HEK293T (cell line): ENCODE results near the gene FXYD4.

Experiments used
- FOXA1 ChIP-seq: fragments of 450-650 bp; IDR thresholded peaks from 2 replicates; pipeline ENCODE4 v1.6.1; 2016; ENCODE audit warnings: mild to moderate bottlenecking
- FOXK2 ChIP-seq: fragments of 450-650 bp; IDR thresholded peaks from 2 replicates; pipeline ENCODE4 v1.6.1; 2016; ENCODE audit warnings: mild to moderate bottlenecking
- L3MBTL2 ChIP-seq: fragments of 450-650 bp; conservative IDR thresholded peaks from 2 replicates; pipeline ENCODE4 v1.6.1; 2016; ENCODE audit warnings: mild to moderate bottlenecking
- SUZ12 ChIP-seq: fragments of 450-650 bp; IDR thresholded peaks from 2 replicates; pipeline ENCODE4 v1.6.1; 2016; ENCODE audit warnings: mild to moderate bottlenecking
- TARDBP ChIP-seq: fragments of 450-650 bp; IDR thresholded peaks from 2 replicates; pipeline ENCODE4 v1.6.1; 2016

DNA sequence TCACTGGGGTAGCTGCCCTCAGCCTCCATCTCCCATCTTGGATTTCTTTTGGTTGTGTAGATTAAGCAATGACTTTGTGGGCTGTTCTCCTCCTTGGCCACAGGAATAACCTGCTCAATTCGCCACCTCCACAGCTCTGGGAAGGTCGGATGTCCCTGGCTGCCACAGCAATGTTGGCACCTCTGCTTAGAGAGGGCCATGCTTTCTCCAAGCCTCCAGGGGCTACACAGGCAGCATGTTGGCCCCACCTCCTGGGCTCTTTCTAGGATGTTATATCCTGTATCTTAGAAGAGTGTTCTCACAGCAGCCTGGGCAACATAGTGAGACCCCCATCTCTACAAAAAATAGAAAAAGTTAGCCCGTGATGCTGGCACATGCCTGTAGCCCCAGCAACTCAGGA, 35.4 kb upstream of the FXYD4 start:
- TF ChIP-seq TARDBP (no peak), FOXA1 (no peak), FOXK2 (no peak), L3MBTL2 (no peak), SUZ12 (no peak)
